Stimulated activated CD4-positive, alpha-beta T cell treated with anti-CD3 and anti-CD28 coated beads, Interleukin-1b, Interleukin-23, amount 100 ng/mL, for 24 hours (primary cell): ENCODE results near the gene ZNF205.
A peak's percentile ranks its signal among the peaks of the same experiment; 100 is the strongest.
"Not testable (repeated sequence)": the region's sequence is repeated elsewhere in the genome, so short reads cannot be mapped to it uniquely, and the experiment has no call there.

Source experiments
- DNase-seq, 4 experiments: peaks; one replicate each; pipeline ENCODE4 v3.0.0-alpha.2; 2020; ENCODE audit warnings: low read depth in 4 of 4, low spot score in 1 of 4

ZNF205 gene

DNA sequence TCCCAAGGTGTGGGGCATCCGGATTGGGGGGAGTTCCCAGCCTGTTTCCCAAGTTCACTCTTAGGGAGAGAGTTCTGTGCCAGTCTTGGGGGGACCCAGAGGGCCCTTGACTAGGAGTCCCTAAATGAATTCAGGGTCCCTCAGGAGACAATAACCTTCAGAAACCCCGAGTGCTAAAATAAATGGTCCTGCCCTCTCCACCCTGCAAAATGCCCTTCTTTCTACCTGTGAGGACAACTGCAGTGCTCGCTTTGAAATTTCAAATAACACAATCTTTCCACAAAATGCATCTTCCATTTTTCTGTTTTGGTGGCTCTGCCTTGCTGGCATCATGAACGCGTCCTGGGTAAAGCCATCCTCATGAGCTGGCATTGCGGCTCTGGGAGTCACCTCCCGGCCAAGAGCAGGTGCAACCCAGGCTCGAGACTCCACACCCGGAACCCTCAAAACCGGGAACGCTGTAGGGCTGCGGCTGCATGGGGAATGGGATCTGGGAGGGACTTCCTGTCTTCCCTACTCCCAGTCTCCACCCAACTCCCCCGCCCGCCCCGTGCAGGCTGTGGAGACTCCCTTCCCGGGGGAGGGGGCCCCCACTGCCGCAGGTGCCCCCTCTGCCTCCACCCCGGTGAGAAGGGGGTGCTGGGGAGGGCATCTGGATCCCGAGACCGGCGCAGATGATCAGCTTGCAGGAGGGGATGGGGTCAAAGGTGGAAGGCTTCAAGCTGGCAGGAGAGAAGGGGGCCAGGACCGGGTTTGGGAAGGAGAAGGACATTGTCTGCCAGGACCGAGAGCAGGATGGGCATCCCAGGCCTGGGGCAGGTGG, at the start of gene ZNF205:
Gene ZNF205, plus strand, starts transcription at position 529 of the 823 bp plus-strand sequence. CDS start 845 bp downstream, outside the sequence.
- DNase-seq: no peak

DNA sequence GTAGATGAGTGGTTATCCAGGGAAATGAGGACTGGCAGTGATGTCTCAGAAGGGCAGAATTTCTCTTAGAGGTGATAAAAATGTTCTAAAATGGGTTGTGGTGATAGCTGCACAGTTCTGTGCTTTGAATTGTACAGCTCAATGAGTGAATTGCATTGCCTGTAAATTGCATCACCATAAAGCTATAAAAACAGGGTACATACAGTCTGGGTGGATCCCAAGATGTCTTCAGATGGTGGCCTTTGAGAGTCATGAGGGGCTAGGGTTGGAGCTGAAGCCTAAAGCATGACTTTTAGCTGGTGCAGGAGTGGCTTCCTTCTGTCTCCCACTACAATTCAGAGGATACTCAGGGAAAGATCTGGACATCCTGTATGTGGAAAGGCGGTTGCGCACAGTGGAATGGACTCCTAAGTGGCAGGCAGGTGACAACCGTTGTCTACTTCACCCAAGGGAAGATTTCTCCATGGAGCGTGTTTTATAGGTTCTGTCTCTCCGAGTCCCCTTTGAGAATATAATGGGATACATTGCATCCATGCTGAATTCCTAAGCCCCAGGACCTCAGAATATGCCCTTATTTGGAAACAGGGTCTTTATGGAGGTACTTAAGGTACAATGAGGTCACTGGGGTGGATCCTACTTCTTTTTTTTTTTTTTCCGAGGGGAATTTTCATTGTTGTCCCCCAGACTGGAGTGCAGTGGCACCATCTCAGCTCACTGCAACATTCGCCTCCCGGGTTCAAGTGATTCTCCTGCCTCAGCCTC, 48.6 kb upstream of the ZNF205 start:
- no peak for DNase-seq

DNA sequence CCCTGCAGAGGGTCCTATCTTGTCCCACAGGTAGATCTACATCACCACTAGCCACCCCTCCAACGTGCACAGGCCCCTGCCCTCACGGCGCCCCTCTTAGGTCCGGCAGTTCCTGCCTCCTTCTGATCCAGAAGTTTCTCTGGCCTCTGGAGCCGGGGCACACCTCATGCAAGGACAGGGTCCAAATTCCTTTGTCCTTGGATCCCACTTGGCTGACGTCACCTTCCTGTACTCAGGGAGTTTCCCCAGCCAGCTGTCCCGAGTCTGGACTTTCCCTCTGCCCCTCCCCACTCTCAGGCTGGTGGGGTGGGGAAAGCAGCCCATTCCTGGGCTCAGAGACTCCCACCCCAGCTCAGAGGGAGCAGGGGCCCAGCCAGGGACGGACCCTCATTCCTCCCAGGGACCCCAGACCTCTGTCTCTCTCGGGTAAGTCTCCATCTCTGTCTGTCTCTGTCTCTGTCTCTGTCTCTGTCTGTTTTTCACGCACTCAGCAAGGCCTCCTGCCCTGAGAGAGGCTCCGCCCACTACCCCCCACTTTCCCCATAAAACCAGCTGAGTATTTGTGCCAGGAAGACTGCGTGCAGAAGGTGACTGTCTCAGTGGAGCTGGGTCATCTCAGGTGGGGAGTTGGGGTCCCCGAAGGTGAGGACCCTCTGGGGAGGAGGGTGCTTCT, 47.2 kb upstream of the ZNF205 start, which contains the start of gene IL32:
Gene IL32, plus strand, starts transcription at position 572 of the 673 bp plus-strand sequence. CDS start 172 bp downstream, outside the sequence.
- DNase-seq: peak in 2 of 4 experiments; percentile 45 to 77

DNA sequence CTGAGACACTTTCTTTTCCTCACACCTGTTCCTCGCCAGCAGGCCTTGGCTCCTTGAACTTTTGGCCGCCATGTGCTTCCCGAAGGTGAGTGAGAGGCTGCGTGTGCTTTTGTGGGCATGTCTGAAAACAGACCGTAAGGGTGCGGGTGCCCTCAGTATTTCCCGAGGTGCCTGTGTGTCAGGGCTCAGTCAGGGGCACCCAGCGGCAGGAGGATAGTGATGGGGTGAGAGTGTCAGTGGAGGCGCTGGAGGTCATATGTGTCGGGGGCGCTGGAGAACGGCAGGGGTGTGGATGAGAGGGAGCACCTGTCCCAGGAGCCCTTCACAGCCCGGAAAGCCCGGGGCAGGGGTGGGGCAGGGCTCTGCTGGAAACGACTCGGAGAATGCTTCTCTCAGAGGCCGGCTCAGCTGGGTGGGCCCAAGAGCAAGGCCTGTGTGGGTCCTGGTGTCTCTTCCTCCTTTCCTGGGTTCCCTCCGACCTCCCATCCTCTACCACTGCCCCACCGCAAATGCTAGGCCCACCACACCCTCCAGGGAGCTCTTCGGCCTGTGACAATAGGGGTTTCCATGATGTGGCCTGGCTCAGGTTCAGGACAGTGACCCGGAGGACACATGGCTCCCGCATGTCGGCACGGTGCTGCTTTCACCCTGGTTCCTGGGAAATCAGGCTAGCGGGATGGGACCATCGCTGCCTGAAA, 46.5 kb upstream of the ZNF205 start:
- no peak for DNase-seq

DNA sequence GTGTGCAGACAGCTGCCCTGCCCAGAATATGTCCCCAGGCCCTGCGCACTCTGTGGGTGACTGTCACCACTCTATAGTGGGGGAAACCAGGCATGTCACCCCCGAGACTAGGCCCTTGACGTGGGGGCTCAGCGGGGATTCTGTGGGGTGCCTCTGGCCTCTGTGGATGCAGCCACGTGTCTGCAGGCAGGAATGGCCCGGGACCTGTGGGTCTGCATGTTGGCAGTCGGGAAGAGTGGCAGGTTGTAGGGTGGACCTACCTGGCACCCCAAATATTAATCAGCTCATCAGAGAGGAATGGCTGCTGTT, 46.0 kb upstream of the ZNF205 start:
- DNase-seq: no peak

DNA sequence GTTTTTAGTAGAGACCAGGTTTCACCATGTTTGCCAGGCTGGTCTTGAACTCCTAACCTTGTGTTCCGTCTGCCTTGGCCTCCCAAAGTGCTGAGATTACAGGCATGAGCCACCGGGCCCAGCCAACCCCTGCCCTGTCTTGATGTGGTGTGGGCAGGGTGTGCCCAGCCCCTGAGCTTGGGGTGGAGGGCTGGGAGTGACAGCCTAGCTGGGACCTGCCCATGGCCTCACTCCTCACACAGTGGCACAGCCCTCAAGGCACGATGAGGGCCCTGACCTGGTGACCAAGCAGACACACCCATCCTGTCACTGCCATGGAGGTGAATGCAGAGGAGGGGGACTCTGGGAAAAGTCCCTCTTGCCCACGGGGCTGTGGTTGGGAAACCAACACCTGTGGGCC, 43.9 kb upstream of the ZNF205 start:
- no peak for DNase-seq

DNA sequence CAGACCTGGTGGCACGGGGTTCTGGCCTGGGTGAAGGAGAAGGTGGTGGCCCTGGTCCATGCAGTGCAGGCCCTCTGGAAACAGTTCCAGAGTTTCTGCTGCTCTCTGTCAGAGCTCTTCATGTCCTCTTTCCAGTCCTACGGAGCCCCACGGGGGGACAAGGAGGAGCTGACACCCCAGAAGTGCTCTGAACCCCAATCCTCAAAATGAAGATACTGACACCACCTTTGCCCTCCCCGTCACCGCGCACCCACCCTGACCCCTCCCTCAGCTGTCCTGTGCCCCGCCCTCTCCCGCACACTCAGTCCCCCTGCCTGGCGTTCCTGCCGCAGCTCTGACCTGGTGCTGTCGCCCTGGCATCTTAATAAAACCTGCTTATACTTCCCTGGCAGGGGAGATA, 43.2 kb upstream of the ZNF205 start:
- not testable (repeated sequence) for DNase-seq

DNA sequence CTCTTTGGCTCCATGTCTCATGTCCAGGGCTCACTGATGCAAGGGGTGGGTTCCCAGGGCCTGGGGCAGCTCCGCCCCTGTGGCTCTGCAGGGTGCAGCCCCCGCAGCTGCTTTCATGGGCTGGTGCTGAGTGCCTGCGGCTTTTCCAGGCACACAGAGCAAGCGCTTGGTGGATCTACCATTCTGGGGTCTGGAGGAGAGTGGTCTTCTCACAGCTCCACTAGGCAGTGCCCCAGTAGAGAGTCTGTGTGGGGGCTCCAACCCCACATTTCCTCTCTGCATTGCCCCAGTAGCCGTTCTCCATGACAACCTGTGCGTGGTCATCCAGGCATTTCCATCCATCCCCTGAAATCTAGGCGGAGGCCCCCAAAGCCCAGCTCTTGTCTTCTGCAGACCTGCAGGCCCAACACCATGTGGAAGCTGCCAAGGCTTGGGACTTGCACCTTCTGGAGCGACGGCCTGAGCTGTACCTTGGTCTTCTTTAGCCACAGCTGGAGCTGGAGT, 41.7 kb upstream of the ZNF205 start:
- DNase-seq: no peak

- DNase-seq: no peak
Observed at GRCh38 chr16:3071655-3072054, 40.7 kb upstream of the ZNF205 start.

GRCh38 chr16:3072148-3072547, 40.2 kb upstream of the ZNF205 start:
- not testable (repeated sequence) for DNase-seq

DNA sequence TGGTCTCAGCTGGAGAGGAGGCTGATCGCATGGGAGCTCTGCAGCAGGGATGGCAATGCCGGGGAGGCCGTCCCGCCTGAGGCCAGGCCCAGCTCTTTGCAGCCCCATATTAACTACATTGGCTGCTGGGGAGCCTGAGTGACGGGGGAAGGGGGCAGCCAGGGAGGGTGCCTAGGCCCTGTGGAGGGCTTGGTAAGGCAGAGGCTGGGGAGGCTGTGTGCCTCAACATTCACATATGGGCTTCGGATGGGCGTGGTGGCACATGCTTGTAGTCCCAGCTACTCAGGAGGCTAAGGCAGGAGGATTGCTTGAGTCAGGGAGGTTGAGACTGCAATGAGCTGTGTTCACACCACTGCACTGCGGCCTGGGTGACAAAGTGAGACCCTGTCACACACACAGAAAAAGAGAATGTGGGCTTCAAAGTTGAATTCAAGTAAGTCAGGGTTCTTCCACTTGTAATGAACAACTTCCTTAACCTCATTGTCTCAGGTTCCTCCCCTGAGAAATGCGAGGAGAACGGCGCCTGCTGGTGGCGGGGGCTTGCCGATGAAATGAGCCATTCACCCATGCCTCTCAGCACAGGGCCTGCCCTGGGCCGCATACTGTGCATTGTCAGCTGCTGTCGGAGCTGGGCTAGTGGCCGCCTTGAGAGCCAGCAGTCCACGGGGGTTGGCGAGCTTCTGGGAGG, 39.7 kb upstream of the ZNF205 start:
- DNase-seq: not testable (repeated sequence)

DNA sequence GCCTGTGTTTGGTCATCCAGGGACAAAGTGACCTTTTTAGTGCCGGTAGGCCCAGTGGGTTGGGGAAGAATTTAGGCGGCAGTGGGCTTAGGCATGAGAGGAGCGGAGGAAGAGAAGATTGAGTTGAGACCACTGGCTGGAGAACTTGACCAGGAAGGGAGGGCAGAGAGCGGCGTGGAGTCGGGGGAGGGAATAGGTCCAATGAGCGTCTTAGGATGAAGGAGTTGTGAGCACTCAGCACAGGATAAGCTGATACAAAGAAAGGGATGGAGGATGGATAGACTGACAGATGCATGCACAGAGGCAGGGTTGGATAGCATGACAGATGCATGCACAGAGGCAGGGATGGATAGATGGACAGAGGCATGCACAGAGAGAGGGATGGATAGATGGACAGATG, 38.9 kb upstream of the ZNF205 start:
- no peak for DNase-seq

DNA sequence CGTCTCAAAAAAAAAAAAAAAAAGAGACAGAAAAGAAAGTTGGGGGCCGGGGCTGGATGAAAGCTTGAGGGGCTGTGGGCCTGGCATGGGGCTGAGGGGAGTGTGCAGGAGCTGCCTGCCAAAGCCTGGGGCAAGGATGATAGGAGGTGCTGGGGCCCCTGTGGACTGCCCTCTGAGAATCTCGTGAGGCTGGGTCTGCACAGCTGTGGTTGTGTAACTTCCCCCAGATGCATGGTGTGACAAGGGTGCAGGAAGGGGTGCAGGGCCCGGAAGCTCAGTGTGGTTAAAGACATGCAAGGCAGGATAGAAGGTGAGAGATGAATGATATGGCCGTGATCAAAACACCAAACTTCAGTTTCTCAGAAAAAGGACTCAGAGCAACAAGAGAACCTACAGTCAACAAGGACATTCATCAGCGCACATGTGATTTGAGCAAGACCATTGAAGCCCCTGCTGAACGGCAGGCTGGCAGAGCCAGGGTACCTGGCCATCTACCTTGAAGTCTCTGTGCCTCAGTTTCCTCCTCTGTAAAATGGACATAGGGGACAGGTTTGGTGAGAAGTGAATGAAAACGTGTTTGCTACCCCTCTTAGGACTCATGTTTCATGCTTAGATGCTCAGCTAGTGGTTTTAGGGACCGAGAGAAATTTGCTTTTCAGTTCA, 37.4 kb upstream of the ZNF205 start:
- DNase-seq: peak in 1 of 4 experiments; percentile 69

GRCh38 chr16:3075523-3075915, 36.9 kb upstream of the ZNF205 start:
- DNase-seq: no peak

- not testable (repeated sequence) for DNase-seq
Observed at GRCh38 chr16:3075946-3076345, 36.4 kb upstream of the ZNF205 start.

DNA sequence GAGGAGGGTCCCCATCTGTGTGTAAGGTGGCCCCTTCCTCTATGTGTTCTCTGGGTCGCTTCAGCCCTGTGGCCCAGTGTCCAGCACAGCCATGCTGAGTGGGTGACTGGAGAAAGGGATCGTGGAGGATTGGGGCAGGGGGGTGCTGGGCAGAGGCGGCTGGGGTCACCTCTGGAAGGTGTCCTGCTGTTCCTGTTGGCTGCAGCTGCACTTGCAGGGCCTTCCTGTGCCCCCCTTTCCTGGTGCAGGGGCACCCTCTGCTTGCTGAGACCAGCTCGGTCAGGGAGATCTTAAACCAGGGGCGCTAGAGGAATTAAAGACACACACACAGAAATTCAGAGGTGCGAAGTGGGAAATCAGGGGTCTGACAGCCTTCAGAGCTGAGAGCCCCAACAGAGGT, 35.8 kb upstream of the ZNF205 start:
- no peak for DNase-seq

GRCh38 chr16:3080024-3080423, 32.4 kb upstream of the ZNF205 start:
- DNase-seq: no peak

- not testable (repeated sequence) for DNase-seq
Observed at GRCh38 chr16:3081957-3082356, 30.4 kb upstream of the ZNF205 start.

- not testable (repeated sequence) for DNase-seq
Observed at GRCh38 chr16:3083408-3083807, 29.0 kb upstream of the ZNF205 start.

- no peak for DNase-seq
Observed at GRCh38 chr16:3084491-3084890, 27.9 kb upstream of the ZNF205 start.
